GM12864 (cell line): Measurements from ENCODE around the gene ALX4.

Experiments
- DNase-seq: peaks from one replicate; pipeline ENCODE4 v3.0.0-alpha.2; 2011; ENCODE audit warnings: low read depth
- H3K4me3 ChIP-seq: 2 replicates; pipeline ENCODE4 v1.5.1; 2011; ENCODE audit warnings: mild to moderate bottlenecking, low read depth, low read length, control low read depth
- CTCF ChIP-seq: IDR thresholded peaks from 2 replicates; pipeline ENCODE4 v1.5.1; 2011; ENCODE audit warnings: low read depth, mild to moderate bottlenecking, moderate library complexity, low read length, control low read depth, inconsistent platforms; ENCODE audit errors: missing control alignments

ALX4 gene

GRCh38 chr11:44286268-44286880 lies 23.6 kb downstream of the ALX4 start:
- no peak overlapping the region for H3K4me3 ChIP-seq
- TF ChIP-seq CTCF, result peak; percentile 97
- DNase-seq, result peak; percentile 5

GRCh38 chr11:44285756-44286155 lies 24.2 kb downstream of the ALX4 start:
- H3K4me3 ChIP-seq, result no peak overlapping the region
- TF ChIP-seq CTCF, result no peak
- no peak for DNase-seq

GRCh38 chr11:44282620-44283019 lies 27.3 kb downstream of the ALX4 start:
- no peak for TF ChIP-seq CTCF
- no peak overlapping the region for H3K4me3 ChIP-seq
- DNase-seq, result no peak

GRCh38 chr11:44281151-44281550 lies 28.8 kb downstream of the ALX4 start:
- no peak for TF ChIP-seq CTCF
- no peak for DNase-seq
- no peak overlapping the region for H3K4me3 ChIP-seq

GRCh38 chr11:44280257-44280656 lies 29.7 kb downstream of the ALX4 start:
- DNase-seq, result no peak
- no peak for TF ChIP-seq CTCF
- no peak overlapping the region for H3K4me3 ChIP-seq

GRCh38 chr11:44279483-44279882 lies 30.5 kb downstream of the ALX4 start:
- TF ChIP-seq CTCF, result no peak
- H3K4me3 ChIP-seq, result no peak overlapping the region
- no peak for DNase-seq

GRCh38 chr11:44277196-44278090 lies 32.5 kb downstream of the ALX4 start:
- no peak for DNase-seq
- TF ChIP-seq CTCF, result no peak

More at GRCh38 chr11:44277196-44278090, 32.5 kb downstream of the ALX4 start:
- H3K4me3 ChIP-seq, result no peak overlapping the region
